Stimulated activated CD4-positive, alpha-beta T cell treated with anti-CD3 and anti-CD28 coated beads, TNF-alpha, amount 100 ng/mL, for 24 hours (primary cell): Measurements from ENCODE around the gene CST3.
"Not testable (repeated sequence)": the region's sequence is repeated elsewhere in the genome, so short reads cannot be mapped to it uniquely, and the experiment has no call there.

Source experiments
- DNase-seq, 3 experiments: peaks; one replicate each; pipeline ENCODE4 v3.0.0-alpha.2; 2020; ENCODE audit warnings: low read depth in 3 of 3

Gene CST3

DNA sequence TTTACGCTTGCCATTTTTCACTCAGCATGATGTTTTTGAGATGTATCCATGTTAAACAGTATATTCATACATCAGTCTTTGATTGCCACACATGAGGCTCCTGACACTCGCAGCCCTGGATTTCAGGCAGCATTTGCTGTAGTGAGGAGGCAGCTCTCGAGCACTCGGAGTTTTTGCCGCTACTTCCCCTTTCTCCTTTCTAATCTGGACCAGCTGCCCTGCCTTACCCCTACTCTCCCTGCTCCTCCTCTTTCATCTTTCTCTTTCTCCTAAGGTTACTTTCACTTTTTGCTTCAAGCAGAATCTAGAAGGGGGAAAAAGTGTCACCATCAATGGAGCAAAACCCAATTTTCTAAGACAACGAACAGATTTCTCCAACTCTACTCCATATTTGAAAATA lies 5.9 kb upstream of the CST3 start:
- no peak for DNase-seq

DNA sequence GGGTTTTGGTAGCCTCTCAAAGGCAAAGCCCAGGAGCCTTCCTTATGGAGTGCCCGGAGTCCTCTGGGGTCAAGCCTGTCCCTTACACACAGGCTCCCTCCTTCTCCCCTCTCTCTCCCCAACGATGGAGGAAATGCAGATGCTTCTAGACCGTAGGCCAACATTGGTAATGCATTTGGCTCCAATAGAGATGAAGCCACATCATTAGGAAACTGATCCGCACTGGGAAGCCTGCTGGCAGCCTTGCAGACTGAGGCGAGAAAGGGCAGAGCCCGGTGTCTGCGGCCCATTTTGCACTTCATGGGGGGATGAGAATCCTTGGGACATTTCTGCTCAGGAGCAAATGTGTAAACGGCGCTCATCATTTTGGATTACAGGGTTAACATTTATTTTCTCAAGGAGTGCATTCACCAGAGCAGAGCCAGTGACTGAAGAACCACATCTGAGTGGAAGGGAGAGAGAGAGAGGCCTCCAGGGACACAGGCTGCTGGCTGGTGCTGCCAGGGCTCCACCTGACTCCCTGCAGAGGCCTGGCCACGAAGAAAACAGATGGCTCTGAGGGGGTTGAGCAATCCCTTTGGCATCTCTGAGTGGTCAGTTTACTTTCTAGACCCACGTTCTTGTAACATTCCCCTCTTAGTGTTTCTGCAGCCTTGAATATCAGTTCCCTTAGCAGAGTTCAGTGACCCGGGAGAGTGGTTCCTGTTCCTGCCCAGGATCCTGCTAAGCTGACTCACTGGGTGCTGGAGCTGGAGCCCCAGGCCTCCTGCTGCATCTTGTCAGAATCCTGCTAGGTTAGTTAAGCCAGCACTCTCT lies 4.4 kb upstream of the CST3 start:
- DNase-seq = no peak

DNA sequence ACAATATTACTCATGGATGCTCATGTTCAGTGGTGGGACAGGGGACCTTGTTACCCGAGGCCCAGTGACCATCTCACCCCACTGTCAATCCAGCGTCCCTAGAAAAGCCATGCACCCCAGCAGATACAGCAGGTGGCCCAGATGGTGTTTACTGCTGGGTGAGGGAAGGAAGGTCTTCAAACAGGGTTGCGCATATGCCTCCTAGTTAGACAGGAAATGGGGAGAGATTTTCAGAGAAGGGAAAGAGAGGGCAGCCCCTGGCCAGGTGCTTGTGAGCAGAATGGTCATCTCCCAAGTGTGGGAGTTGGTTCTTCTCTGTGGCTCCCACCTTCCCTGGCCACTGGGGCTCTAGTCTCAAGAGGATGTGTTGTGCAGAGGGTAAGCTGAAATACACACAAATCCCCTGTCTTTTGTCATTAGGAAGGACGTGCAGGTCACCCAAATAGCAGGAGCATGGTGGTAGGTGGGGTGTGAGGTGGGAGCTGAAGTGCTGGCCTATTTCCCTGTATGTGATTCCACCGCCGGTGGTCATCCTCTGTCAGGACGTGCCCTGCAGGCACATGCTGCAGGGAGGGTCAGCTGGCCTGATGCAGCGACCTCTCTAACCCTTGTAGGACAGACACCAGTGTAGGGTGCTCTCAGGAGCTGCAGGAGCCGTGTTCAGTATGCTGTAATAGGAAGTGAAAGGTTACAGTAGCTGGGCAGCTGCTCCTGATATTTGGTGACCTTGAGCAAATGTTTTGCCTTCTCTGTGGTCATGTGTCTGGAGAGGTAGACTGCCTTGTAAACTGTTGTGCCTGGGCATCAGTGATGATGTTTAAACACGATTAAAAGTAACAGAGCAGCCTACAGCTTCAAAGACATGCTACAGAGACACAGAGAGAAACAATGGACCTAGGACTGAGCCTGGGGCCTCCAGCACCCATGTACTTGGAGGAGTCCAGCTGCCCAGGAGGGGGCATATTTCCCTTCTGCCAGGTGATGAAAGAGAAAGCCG lies 3.2 kb upstream of the CST3 start:
- DNase-seq = no peak

DNA sequence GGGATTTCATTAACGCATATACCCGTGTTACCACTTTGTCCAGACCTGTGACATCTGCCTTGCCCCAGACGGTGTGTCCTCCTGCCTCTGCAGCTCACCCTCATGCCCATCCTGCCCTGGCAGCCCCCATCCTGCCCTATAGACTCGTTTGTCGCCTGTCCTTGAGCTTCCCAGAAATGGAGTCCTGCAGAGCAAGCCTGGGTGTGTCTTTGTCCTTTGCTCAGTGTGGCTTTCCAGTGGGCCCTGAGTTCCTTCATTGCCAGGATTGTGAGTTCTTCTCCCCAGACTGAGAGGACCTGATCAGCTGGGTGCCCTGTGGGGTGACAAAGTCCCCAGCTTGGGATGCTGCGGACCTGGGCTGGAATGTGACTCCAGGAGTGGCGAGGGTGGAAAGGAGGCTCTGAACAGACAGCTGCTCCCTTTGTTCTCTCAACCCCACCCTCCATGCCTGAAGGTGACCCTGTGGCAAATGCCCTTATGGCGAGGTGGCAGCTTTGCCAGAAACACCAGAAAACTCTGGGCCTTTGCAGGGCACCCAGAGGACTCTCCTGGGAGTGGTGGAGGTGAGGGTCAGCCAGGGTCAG lies 2.4 kb upstream of the CST3 start:
- DNase-seq = no peak

DNA sequence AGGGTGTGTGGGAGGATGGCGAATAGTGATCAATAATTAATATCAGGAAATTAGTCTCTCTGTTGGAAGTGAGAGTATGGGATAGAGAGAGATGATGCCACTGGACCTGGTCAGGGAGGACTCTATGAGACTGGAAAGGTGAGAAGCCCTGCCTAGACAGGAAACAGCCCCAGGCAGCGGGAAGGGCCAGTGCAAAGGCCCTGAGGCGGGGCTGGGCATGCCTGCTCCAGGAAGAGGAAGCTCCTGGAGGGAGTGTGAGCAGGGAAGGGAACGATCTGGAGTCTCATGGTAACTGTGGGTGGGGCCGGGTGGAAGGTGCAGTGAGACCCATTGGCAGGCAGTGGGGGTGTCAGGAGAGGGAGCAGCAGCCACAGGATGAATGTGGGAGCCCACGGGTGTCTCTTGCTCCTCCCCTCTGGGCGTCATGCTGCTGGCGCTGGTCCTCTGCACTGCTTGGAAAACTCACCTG lies 1.8 kb upstream of the CST3 start:
- no peak for DNase-seq

DNA sequence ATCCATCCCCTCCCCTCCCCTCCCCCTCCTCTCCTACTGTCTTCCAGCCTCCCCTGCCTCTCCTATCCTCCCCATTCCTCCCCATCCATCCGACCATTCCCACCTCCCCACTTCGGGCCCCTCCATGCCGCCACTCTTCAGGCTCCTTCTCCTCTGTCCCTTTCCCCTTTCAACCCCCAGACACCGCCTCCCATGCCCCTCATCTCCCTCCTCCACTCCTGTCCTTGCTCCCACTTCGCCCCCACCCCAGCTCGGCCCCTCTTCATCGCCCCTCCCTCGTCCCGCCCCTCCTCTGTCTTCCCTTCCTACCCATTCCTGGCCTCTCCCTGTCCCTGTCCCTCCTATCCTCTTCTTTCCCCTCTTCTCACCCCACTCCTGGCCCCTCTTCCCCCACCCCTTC lies 554 bp upstream of the CST3 start:
- no peak for DNase-seq

DNA sequence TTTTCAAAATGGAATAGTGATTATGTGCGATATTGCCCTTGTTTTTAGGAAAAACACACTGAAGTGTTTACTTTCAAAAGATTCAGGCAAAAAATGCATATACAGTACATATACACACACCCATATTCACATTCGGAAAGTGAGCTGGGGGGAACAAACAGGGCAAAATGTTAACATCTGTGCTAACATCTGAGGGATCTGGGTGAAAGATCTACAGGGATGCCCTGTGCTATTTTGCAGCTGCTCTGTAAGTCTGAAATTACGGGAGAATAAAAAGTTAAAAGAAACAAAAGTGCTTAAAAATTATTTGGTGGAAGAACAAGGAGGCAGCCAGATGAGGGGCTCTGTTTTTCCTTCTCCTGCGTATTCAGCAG lies 860 bp downstream of the CST3 start:
- DNase-seq = no peak

DNA sequence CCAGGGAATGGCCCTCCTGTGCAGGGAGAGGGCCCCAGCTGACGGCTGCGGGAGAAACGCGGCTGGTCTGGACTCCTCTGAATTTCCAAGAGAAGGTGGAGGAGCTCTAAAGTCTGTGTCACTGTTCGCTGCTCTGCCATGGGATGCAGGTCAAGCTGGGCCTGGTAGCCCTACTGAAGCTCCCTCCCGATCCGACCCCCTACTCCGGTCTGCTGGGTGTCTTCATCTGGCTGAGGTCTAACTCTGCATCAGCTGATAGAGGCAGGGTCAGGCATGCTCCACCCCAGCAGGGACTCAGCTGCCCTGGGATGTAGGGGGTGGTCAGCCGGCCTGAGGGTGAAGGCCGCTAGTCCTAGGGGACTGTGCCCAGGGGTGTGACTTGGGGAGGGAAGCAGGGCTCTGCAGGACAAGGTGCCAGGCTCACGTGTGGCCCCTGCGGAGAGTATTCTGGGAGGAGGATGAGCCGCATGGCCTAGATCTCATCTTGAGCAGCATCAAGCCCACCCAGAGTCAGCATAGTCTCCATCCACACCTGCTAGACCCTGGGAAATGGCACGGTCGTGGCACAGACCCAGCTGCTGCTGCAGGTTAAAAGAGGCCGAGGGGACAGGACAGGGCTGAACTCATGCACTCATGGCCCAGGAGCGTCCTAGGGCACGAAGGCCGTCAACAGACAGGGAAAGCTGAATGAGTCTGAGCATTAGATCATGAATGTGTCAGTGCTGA lies 1.4 kb downstream of the CST3 start:
- no peak for DNase-seq

DNA sequence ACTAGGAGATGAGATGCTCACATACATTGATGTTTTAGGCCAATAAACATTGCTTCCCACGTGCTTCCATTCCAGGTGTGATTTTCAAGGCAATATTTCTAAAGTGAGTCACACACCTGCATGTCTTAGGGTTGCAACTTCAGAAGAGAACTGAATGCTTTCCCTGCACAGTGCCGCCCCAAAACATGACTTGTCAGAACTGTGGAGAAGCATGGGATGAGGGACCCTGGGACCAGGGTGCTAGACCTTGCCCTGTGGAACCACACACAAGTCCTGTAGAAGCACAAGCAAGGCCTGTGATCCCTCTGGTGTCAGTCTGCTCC lies 2.0 kb downstream of the CST3 start:
- not testable (repeated sequence) for DNase-seq

DNA sequence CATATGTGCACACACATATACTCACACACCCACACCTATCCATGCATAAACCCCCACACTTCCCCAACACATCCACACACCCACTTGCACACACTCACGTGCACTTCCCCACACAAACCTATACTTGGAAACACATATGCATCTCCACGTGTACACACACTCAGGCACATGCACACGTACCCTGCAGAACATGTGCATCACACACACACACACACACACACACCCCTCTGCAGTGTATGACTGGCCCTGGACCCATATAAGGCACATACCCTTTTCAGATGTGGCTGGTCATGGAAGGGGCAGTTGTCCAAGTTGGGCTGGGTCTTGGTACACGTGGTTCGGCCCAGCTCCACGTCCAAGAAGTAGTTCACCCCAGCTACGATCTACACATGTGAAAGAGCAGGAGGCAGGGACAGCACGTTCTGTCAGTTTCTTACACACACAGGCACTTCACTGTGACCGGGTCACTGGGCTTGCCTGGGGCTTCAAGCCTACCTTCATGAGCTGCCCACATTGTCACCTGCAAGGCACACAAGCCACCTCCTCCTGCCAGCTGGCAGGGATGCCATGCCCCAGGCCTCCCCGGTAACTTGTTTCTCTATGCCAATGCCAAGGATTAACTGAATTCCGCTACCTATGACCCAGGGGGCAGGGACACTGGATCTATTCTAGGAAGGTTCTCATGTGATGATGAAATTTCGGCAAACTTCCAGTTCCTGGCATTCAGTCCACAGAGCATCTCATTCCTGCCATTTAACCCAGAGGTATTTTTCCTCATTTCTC lies 2.6 kb downstream of the CST3 start:
- DNase-seq = no peak

DNA sequence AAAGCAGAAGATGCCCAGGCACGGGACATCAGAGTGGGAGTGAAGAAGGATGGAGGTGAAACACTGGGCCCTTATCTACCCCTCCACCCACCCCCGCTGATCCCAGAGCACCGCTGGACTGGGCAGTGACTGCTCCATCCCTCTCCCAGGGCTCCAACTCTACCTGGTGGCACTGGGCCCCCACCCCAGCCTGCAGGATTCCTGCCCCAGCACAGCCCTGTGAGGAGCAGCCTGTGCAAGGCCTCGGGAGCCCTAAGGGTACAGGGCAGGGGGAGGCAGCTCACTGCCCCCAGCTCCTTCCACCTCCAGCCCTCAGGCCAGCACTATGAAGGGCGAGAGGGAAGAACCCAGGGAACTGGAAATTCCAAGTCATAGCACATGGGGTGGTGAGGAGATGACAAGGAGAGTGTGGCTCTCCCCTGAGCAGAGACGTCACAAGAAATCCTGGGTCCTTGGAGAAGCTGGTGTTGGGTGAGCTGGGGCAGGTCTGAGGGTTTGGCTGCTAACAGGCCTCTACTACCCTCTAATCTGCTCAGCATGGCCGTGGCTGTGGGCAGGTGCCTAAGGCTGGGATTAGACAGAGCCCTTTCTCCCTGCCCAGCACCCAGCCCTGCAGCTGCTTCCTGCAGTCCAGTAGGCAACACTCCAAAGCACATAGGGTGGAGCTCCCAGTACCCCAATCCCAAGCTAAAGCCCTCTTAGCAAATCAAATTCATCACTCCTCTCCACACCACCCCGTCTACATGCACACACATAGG lies 3.5 kb downstream of the CST3 start:
- no peak for DNase-seq

DNA sequence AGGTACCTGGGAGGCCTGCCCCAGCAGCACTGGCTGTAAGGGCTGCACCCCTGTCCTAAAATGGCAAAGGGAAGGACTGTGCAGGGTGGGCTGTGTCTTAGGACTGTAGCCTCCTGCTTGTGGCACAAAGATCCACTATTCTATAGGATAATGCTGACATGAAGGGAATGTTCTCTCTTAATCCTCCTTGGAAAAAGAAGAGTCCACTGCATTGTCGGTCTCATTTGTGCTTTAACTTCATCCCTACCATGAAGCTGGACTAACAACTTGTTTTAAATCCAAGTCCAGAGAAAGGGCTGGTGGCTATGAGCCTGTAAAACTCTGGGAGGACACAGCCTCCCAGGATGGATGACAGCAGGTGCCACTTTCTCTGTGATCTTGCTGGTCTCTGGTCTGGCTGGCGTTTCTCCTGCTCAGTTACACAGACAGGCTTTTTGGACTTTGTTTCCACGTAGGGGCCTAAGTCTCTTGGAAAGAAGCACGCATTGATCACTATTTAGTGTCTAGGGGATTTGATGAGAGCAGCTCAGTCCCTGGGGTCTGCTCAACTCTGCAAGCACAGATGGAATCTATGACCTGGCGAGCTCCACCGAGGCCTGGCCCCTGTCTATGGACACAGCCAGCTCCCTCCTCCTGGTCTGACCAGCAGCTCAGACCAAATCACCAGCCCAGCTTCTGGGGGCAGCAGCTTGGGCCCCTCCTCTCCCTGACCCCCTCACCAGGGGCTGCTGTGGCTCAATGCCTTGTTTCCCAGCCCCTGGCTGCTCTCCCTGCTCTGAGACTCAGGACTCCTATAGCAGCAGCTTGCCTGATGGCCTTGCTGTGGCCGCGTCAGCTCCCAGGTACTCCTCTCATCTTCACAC lies 4.8 kb downstream of the CST3 start:
- no peak for DNase-seq

DNA sequence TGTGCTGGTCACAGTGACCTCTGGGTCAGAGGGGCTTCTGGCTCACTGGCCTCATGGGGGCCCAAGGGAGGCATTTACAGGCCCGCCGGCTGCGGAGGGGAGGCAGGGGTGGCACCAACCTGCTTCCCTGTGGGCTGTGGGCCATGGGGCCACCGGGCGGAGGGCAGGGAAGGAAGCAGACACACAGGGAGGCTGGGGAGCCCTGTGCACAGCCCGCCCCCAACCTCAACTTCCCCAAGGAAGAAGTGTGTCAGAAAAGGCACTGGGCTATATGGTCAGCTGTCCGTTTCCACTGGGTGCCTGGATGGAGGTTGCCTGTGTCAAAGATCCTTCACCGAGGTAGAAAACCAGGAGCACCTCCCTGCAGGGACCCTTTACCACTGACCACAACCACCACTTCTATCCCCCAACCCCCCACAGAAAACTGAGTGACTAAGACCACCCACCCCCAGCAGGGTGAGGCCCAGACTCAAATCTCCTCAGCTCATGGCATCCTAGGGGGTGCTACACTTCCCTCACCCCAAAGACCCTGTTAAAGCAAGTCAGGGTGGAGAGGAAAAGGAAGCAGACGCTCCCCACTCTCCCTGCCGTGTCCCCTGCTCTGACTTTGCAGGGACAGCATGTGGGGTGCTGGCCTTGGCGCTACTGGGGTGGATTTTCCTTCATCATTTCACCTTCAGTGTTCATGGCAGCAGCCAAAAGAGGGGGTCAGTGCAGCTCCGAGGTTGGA lies 5.6 kb downstream of the CST3 start:
- no peak for DNase-seq

DNA sequence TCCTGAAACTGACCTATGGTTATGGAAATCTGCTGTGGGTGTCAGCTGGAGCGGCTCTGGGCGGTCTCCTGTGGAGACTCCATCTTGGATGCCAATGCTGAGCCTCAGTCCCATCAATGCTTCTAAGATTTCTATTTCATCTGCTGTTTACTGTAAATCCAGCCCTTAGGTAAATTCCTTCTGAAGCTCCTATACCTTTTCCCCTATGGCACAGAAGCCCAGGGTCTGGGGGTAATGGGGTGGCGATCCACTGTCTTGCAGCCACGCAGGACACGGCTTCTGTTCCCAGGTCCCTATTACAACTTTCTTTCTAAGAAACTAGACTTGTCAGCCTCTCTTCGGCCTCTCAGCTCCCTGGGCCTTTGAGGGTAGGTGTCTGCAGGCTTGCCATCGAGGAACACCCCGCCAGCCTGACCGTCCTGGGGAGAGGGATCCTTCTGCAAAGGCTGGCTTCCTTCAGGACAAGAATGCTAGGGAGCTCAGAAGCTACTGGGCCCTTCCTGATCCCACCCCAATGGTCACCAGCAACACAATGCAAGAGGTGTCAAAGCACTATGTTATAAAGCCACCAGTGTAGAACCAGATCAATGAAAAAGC lies 6.4 kb downstream of the CST3 start:
- no peak for DNase-seq

DNA sequence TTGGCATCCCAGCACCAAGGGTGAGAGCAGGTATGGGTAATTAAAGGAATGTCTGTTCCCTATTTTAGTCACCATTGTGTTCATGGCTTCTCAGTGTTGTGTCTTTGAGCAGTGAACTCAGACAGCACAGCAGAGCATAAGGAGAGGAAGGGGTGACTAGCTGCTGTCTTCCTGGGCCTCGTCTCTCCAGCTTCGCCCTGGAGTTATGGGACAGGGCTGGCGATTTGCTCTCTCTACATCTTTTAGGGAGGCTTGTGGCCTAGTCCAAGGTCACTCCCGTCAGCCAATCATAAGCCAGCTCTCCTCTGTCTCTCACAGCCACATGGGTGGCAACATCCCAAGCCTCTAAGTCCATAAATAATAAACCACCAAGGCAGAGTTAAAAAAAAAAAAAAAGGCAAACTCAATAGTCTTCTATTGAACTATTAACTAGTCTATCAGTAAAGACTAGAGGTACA lies 7.3 kb downstream of the CST3 start:
- DNase-seq = no peak

DNA sequence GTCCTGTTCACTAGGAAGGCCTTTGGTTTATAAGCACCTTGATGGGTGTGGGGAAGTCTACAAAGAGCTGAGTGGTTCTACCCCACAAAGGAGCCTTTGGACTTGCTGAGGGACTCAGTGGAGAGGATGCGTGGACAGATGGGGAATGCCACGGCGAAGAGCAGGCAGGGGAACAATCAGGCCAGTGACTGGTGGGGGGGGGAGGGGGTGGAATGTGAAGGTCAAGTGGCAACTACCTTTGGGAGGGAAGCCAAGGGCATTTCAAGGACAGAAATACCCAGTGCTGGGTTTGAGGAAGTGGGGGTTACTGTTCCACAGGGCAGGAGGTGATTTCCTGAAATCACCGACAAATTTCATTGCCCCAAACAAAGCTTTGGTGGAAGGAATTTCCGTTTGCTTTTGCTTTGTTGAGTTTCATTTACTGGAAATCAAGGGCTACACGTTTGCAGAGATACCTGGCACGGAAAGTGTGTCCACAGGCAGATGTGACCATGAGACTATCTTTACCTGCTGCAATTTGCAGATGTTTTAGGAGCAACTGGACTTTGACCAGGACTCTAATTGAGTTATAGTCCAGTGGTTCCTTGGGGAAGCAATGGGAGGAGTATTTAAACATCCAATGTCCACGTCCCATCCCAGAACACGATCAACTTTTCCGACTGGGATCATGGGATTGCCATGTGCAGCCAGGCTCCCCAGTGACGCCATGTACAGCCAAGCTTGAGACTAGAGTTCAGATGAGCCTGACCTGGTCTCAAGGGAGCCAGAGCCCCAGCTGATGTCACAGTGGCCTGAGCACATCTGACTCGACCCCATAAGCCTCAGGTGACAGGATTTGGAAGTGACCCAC lies 8.0 kb downstream of the CST3 start:
- no peak for DNase-seq

DNA sequence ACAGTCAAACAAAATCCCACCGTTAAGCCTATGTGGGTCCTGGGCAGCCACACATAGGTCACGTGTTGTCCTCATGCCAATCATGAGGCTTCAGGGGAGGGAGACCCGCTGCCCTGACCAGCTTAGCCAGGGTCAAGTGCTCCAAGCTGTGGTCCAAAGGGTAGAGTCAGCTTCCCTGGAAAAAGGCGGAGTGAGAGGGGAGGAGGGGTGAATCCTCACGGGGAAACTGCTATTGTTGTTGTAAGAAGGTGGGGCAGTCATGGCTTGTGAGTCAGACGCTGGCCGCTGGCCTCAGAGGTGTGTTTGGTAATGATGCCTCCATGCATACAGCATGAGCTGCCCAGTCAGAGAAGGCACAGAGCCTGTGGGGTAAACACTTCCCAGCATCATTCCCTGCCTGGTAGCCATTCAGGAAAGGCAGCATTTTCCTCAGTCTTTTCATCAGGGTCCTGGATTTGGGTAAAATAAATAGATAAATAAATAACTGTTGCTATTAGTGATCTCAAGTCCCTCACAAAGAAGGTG lies 8.7 kb downstream of the CST3 start:
- DNase-seq = no peak
